Suprapubic skin (tissue), 4 donors: ENCODE measurements around the gene SUPV3L1. TPM values are rescaled to one million over a fixed set of nuclear protein-coding genes. Genes with fewer than 3 reads are reported as not detected.

ENCODE experiments used
- DNase-seq, 2 donors: peaks; one replicate each; pipeline ENCODE4 v3.0.0-alpha.2; 2019; ENCODE audit warnings: low spot score in 2 of 2
- H3K27ac ChIP-seq: fragments of 200-600 bp; sonication (generic); one replicate; pipeline ENCODE4 v1.5.1; 2019
- H3K27me3 ChIP-seq: fragments of 200-600 bp; sonication (generic); one replicate; pipeline ENCODE4 v1.5.1; 2019
- H3K36me3 ChIP-seq: fragments of 200-600 bp; sonication (generic); one replicate; pipeline ENCODE4 v1.5.1; 2019
- H3K4me1 ChIP-seq: fragments of 200-600 bp; sonication (generic); one replicate; pipeline ENCODE4 v1.5.1; 2019
- H3K4me3 ChIP-seq: fragments of 200-600 bp; sonication (generic); one replicate; pipeline ENCODE4 v1.5.1; 2019; ENCODE audit warnings: mild to moderate bottlenecking
- H3K9me3 ChIP-seq: fragments of 200-600 bp; sonication (generic); one replicate; pipeline ENCODE4 v1.5.1; 2019
- EP300 ChIP-seq: sonication (generic); formaldehyde crosslinking; IDR thresholded peaks from one replicate; pipeline ENCODE4 v1.6.1; 2017; ENCODE audit warnings: antibody characterized with exemption
- POLR2A ChIP-seq, 2 donors: fragments of 450-650 bp; IDR thresholded peaks; one replicate each; pipeline ENCODE4 v1.6.1; 2017; ENCODE audit warnings: antibody characterized with exemption in 2 of 2, mild to moderate bottlenecking in 2 of 2, moderate library complexity in 2 of 2
- POLR2AphosphoS5 ChIP-seq, 3 donors: sonication (generic); formaldehyde crosslinking; IDR thresholded peaks; one replicate each; pipeline ENCODE4 v1.6.1; 2017; ENCODE audit warnings: antibody characterized with exemption in 3 of 3
- WGBS: methylation state at CpG from one replicate; pipeline ENCODE4 v1.1.5; 2018; 5-methylcytosine and 5-hydroxymethylcytosine counted together
- total RNA-seq, 4 donors: library from RNA; depleted of rRNA; stranded (reverse); fragments of >200 nt; gene quantifications; one replicate each; pipeline ENCODE4 v1.1.0, GENCODE V29; 2016
- TF ChIP-seq, protein P1 (sequence below), 2 donors: fragments of 200-600 bp in 1 of 2; fragments of 450-650 bp in 1 of 2; sonication (generic) in 1 of 2; IDR thresholded peaks; one replicate each; pipeline ENCODE4 v1.5.1; 2016 to 2019; ENCODE audit warnings: antibody characterized with exemption in 2 of 2, mild to moderate bottlenecking in 1 of 2, moderate library complexity in 1 of 2

SUPV3L1 gene
- total RNA-seq, 4 donors from 2014 or later: 27.9 to 53.1 (median 30.5) TPM

DNA sequence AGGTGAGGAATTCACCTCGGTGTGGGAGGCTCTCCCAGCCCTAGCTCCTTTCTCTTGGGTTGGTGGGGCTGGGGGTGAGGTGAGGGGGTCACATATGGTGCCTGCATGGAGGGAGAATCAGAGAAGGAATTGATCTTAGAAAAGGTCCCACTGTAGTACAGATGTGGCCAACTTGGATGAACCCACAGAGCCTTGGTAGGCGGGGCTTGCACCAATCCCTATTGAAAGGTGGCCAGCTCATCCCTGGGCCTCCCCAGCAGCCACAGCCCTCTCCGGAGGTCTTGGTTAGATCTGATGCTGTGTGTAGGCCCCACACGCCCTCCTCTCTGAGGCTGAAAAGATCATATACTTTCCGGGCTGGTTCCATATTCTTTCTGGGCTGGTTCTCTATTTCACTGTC is 59.1 kb downstream of the SUPV3L1 start:
- H3K4me3 ChIP-seq: no peak overlapping the region
- no peak for DNase-seq
- TF ChIP-seq EP300 (no peak), POLR2AphosphoS5 (IDR thresholded peaks at IDR 0.05) (no peak), POLR2A (IDR thresholded peaks at IDR 0.05) (no peak)
- TF ChIP-seq, protein P1, sequence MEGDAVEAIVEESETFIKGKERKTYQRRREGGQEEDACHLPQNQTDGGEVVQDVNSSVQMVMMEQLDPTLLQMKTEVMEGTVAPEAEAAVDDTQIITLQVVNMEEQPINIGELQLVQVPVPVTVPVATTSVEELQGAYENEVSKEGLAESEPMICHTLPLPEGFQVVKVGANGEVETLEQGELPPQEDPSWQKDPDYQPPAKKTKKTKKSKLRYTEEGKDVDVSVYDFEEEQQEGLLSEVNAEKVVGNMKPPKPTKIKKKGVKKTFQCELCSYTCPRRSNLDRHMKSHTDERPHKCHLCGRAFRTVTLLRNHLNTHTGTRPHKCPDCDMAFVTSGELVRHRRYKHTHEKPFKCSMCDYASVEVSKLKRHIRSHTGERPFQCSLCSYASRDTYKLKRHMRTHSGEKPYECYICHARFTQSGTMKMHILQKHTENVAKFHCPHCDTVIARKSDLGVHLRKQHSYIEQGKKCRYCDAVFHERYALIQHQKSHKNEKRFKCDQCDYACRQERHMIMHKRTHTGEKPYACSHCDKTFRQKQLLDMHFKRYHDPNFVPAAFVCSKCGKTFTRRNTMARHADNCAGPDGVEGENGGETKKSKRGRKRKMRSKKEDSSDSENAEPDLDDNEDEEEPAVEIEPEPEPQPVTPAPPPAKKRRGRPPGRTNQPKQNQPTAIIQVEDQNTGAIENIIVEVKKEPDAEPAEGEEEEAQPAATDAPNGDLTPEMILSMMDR (IDR thresholded peaks at IDR 0.05): no peak
- peaks cover 17% of the 10 kb centered on the region for H3K4me1 ChIP-seq
- H3K9me3 ChIP-seq: no peaks in the 10 kb centered on the region
- WGBS: 78% methylated on average over 5 of the region's 5 CpGs
- no peak overlapping the region for H3K27ac ChIP-seq
- no peaks in the 10 kb centered on the region for H3K36me3 ChIP-seq
- no peaks in the 10 kb centered on the region for H3K27me3 ChIP-seq

DNA sequence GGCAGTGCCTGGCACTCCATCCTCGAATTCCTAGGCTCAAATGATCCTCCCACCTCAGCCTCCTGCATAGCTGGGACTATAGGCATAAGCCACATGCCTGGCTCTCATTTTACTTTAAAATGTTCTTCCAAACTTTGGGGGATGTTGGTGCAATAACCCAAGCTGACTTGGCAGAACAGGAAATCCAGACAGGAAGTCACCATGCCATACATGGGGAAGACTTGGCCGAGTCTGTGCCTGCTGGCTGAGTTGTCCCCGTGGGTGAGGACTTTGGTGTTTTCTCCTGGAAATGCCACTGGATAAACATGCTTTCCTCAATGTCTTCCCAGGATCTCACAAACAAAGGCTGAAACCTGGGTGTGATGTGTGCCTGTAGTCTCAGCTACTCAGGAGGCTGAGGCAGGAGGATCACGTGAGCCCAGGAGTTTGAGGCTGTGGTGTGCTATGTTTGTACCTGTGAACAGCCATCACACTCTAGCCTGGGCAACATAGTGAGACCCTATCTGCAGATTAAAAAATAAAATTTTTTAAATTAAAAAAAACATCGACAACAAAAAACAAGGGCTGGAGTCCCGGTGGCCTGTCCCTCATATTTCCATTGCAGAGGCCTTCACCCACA is 59.9 kb downstream of the SUPV3L1 start:
- H3K4me1 ChIP-seq: peaks cover 17% of the 10 kb centered on the region
- H3K27me3 ChIP-seq: no peaks in the 10 kb centered on the region
- no peak overlapping the region for H3K4me3 ChIP-seq
- no peak overlapping the region for H3K27ac ChIP-seq
- TF ChIP-seq, protein P1 (IDR thresholded peaks at IDR 0.05): no peak
- 61% methylated on average over 6 of the region's 6 CpGs for WGBS
- H3K36me3 ChIP-seq: no peaks in the 10 kb centered on the region
- no peak for DNase-seq
- no peaks in the 10 kb centered on the region for H3K9me3 ChIP-seq

DNA sequence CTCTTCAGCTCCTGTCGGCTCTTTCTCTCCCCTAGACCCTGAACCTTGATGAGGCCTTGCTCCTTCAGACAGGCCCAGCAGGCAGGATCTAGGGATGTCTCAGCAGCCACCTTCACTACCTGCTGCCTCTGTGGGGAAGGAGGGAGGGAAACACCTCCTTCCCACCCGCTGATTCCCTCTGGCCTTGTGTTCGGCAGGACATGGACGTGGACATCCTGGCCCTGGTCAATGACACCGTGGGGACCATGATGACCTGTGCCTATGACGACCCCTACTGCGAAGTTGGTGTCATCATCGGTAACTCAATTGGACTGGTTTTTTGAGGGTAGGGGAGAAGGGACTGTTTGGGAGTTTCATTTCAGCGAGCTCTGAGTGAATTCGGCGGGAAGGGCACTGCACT is 60.4 kb downstream of the SUPV3L1 start:
- TF ChIP-seq POLR2A (IDR thresholded peaks at IDR 0.05) (no peak), POLR2AphosphoS5 (IDR thresholded peaks at IDR 0.05) (no peak), EP300 (no peak)
- TF ChIP-seq, protein P1 (IDR thresholded peaks at IDR 0.05): no peak
- H3K9me3 ChIP-seq: no peaks in the 10 kb centered on the region
- no peaks in the 10 kb centered on the region for H3K36me3 ChIP-seq
- H3K4me1 ChIP-seq: peaks cover 17% of the 10 kb centered on the region
- no peak for DNase-seq
- no peak overlapping the region for H3K4me3 ChIP-seq
- no peak overlapping the region for H3K27ac ChIP-seq
- 95% methylated on average over 11 of the region's 11 CpGs for WGBS
- H3K27me3 ChIP-seq: no peaks in the 10 kb centered on the region

DNA sequence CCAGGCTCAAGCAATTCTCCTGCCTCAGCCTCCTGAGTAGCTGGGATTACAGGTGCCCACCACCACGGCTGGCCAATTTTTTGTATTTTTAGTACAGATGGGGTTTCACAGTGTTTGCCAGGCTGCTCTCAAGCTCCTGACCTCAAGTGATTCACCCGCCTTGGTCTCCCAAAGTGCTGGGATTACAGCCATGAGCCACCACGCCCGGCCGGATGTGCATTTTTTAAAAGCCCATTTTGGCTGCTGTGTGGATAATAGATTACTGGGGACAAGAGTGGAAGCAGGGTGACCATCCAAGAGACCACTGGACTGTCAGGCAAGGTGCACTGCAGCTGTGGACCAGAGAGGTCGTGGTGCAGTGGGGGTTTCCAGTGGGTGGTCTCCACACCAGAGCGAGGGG is 61.5 kb downstream of the SUPV3L1 start:
- no peak overlapping the region for H3K27ac ChIP-seq
- H3K9me3 ChIP-seq: no peaks in the 10 kb centered on the region
- no peak for TF ChIP-seq POLR2AphosphoS5 (IDR thresholded peaks at IDR 0.05)
- no peak for TF ChIP-seq EP300
- no peak for TF ChIP-seq POLR2A (IDR thresholded peaks at IDR 0.05)
- TF ChIP-seq, protein P1 (IDR thresholded peaks at IDR 0.05): no peak
- no peak overlapping the region for H3K4me3 ChIP-seq
- no peaks in the 10 kb centered on the region for H3K27me3 ChIP-seq
- WGBS: 49% methylated on average over 7 of the region's 7 CpGs
- no peaks in the 10 kb centered on the region for H3K36me3 ChIP-seq
- H3K4me1 ChIP-seq: peaks cover 17% of the 10 kb centered on the region
- no peak for DNase-seq

DNA sequence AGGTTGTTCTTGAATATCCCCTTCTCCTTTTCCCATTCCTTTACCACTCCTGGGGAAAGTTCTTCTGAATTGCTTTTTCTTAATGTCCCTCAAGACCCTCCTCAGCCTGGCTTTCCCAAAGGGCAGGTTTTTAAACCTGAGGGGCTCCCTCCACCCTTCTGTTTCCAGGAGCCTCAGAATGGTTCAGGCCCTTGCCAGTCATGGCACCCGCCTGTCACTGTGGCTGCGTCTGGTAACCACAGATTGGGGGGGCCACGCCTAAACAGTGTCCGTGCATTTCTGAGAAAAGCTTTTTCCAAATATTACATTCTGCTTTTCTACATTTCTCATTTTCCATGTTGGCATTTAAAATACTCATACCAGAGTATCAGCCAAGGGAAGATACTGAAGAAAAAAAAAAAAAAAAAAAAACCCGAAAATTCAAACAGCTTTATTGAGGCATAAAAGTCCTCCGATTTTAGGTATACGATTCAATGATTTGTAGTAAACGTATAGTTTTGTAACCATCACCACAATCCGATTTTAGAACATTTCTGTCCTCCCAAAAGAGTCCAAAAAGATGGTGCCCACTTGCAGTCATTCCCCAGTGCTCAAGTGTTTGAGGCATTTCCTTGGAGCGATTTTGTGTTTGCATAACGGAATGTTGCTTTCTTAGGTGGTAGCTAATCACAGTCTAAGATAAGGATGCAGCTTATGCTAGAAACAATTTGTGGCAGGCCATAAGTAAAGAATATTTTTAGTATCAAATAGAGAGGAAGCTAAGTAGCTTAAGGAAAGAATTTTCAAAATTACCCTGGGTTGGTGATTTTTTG is 62.2 kb downstream of the SUPV3L1 start:
- no peaks in the 10 kb centered on the region for H3K36me3 ChIP-seq
- H3K4me3 ChIP-seq: no peak overlapping the region
- no peak overlapping the region for H3K27ac ChIP-seq
- DNase-seq: no peak
- no peaks in the 10 kb centered on the region for H3K27me3 ChIP-seq
- peaks cover 17% of the 10 kb centered on the region for H3K4me1 ChIP-seq
- WGBS: 85% methylated on average over 11 of the region's 11 CpGs
- TF ChIP-seq, protein P1 (IDR thresholded peaks at IDR 0.05): no peak
- no peaks in the 10 kb centered on the region for H3K9me3 ChIP-seq
